A549 (cell line): ENCODE measurements around the gene C2CD4C. TPM values are rescaled to one million over a fixed set of nuclear protein-coding genes. Genes with fewer than 3 reads are reported as not detected.

Experiments used
- ATAC-seq, 2 experiments: fragments of 200-7000 bp in 1 of 2; fragments of >200 bp in 1 of 2; cut with Nextera tagmentation in 1 of 2; cut with Tn5 transposase in 1 of 2; 3 replicates each; pipeline versions ENCODE4 v1.8.0 to v1.9.1; 2018 to 2020; ENCODE audit warnings: mild to moderate bottlenecking in 1 of 2, moderate library complexity in 1 of 2
- CTCF ChIA-PET: fragments of 300-600 bp; sonication (Branson Sonifier 250); formaldehyde crosslinking; extraction: SDS; loops from one replicate; lab custom pipeline; 2021; ENCODE audit warnings: antibody characterized with exemption, inconsistent platforms; lab: Yijun Ruan, JAX
- POLR2A ChIA-PET: fragments of 350-600 bp; formaldehyde crosslinking; extraction: SDS; loops from one replicate; lab custom pipeline; 2021; ENCODE audit warnings: antibody characterized with exemption, inconsistent platforms; lab: Yijun Ruan, JAX
- DNase-seq, 2 experiments: peaks; one replicate each; pipeline versions ENCODE4 v3.0.0 to v3.0.0-alpha.2; 2011 to 2016; ENCODE audit warnings: low read depth in 1 of 2, low spot score in 1 of 2
- FAIRE-seq: peaks from 2 replicates; lab custom pipeline; 2011; peaks lifted over from hg19 to GRCh38; lab: Jason Lieb, UNC
- H3K27ac ChIP-seq, 2 experiments: fragments of >200 bp; sonication (Bioruptor Twin); formaldehyde crosslinking; 3 replicates each; pipeline ENCODE4 v1.5.1; 2016 to 2017
- H3K4me1 ChIP-seq: fragments of >200 bp; sonication (Bioruptor Twin); formaldehyde crosslinking; 3 replicates; pipeline ENCODE4 v1.6.1; 2016
- H3K4me2 ChIP-seq: fragments of >200 bp; sonication (Bioruptor Twin); formaldehyde crosslinking; 3 replicates; pipeline ENCODE4 v1.6.1; 2016
- H3K4me3 ChIP-seq: fragments of >200 bp; sonication (Bioruptor Twin); formaldehyde crosslinking; 3 replicates; pipeline ENCODE4 v1.5.1; 2016
- H3K9me3 ChIP-seq: fragments of >200 bp; sonication (Bioruptor Twin); formaldehyde crosslinking; 3 replicates; pipeline ENCODE4 v1.6.1; 2016
- CHD4 ChIP-seq: fragments of 200-600 bp; sonication (generic); IDR thresholded peaks from 2 replicates; pipeline ENCODE4 v1.6.1; 2016; ENCODE audit warnings: antibody characterized with exemption, mild to moderate bottlenecking, borderline replicate concordance
- CTCF ChIP-seq: fragments of >200 bp; sonication (Bioruptor Twin); formaldehyde crosslinking; IDR thresholded peaks from 3 replicates; pipeline ENCODE4 v1.5.1; 2016
- ELK1 ChIP-seq: fragments of 150-350 bp; IDR thresholded peaks from 2 replicates; pipeline ENCODE4 v1.6.1; 2014; ENCODE audit warnings: low read depth, mild to moderate bottlenecking, low read length
- EP300 ChIP-seq, 2 experiments: fragments of >200 bp; sonication (Bioruptor Twin); formaldehyde crosslinking; IDR thresholded peaks; 2 replicates in 1 of 2; 3 replicates in 1 of 2; pipeline ENCODE4 v1.6.1; 2016 to 2017
- FOSB ChIP-seq: fragments of 250-450 bp; sonication (Bioruptor Pico); IDR thresholded peaks from 2 replicates; pipeline ENCODE4 v1.5.0; 2020; ENCODE audit warnings: mild to moderate bottlenecking, moderate library complexity
- FOXS1 ChIP-seq: fragments of 250-450 bp; sonication (Bioruptor Pico); IDR thresholded peaks from 2 replicates; pipeline ENCODE4 v1.5.0; 2020; ENCODE audit warnings: mild to moderate bottlenecking, moderate library complexity
- GATA3 ChIP-seq: IDR thresholded peaks from 2 replicates; pipeline ENCODE4 v1.6.1; 2012; ENCODE audit warnings: borderline replicate concordance
- HES2 ChIP-seq: fragments of >200 bp; sonication (Bioruptor Twin); formaldehyde crosslinking; IDR thresholded peaks from 2 replicates; pipeline ENCODE4 v1.6.1; 2016
- HOXB5 ChIP-seq: fragments of 250-450 bp; sonication (Bioruptor Pico); IDR thresholded peaks from 2 replicates; pipeline ENCODE4 v1.5.0; 2020; ENCODE audit warnings: mild to moderate bottlenecking, moderate library complexity
- KDM1A ChIP-seq: fragments of 200-600 bp; sonication (generic); IDR thresholded peaks from 2 replicates; pipeline ENCODE4 v1.6.1; 2016; ENCODE audit warnings: low read depth, mild to moderate bottlenecking
- NFE2L2 ChIP-seq: fragments of 150-350 bp; conservative IDR thresholded peaks from 2 replicates; pipeline ENCODE4 v1.6.1; 2014; ENCODE audit warnings: low read length
- NPAS2 ChIP-seq: fragments of 250-450 bp; sonication (Bioruptor Pico); IDR thresholded peaks from 2 replicates; pipeline ENCODE4 v1.8.0; 2022; ENCODE audit warnings: mild to moderate bottlenecking, moderate library complexity, borderline replicate concordance
- NR3C1 ChIP-seq: fragments of >200 bp; sonication (Bioruptor Twin); formaldehyde crosslinking; IDR thresholded peaks from 3 replicates; pipeline ENCODE4 v1.6.1; 2017
- POLR2A ChIP-seq: IDR thresholded peaks from 2 replicates; pipeline ENCODE4 v1.6.1; 2012; ENCODE audit warnings: mild to moderate bottlenecking, low read length
- RCOR1 ChIP-seq: fragments of 150-350 bp; IDR thresholded peaks from 2 replicates; pipeline ENCODE4 v1.6.1; 2014; ENCODE audit warnings: antibody characterized with exemption, low read length, low read depth
- RNF2 ChIP-seq: fragments of 200-600 bp; sonication (generic); IDR thresholded peaks from 2 replicates; pipeline ENCODE4 v1.6.1; 2016; ENCODE audit warnings: low read depth, mild to moderate bottlenecking, antibody characterized with exemption, moderate library complexity, borderline replicate concordance
- SMC3 ChIP-seq: fragments of >200 bp; sonication (Bioruptor Twin); formaldehyde crosslinking; IDR thresholded peaks from 3 replicates; pipeline ENCODE4 v1.6.1; 2018; ENCODE audit warnings: inconsistent platforms
- SREBF2 ChIP-seq: fragments of 450-650 bp; IDR thresholded peaks from 2 replicates; pipeline ENCODE4 v1.6.1; 2014; ENCODE audit warnings: mild to moderate bottlenecking, moderate library complexity
- TP53 ChIP-seq: fragments of 250-450 bp; sonication (Bioruptor Pico); IDR thresholded peaks from 2 replicates; pipeline ENCODE4 v1.5.0; 2021; ENCODE audit warnings: mild to moderate bottlenecking, moderate library complexity
- ZC3H11A ChIP-seq: fragments of 450-650 bp; IDR thresholded peaks from 2 replicates; pipeline ENCODE4 v1.6.1; 2014; ENCODE audit warnings: antibody characterized with exemption, mild to moderate bottlenecking
- ZSCAN20 ChIP-seq: fragments of 250-450 bp; sonication (Bioruptor Pico); IDR thresholded peaks from 2 replicates; pipeline ENCODE4 v1.8.0; 2022; ENCODE audit warnings: mild to moderate bottlenecking, moderate library complexity
- WGBS: methylation state at CpG from one replicate; pipeline ENCODE4 v1.1.6; 2017; ENCODE audit errors: missing lambda C conversion rate; 5-methylcytosine and 5-hydroxymethylcytosine counted together
- polyA plus RNA-seq, 4 experiments: library from polyadenylated mRNA; depleted of rRNA in 3 of 4; stranded (reverse); fragments of >200 nt; fragmentation: RNase III in 1 of 4; extraction: RNeasy Plus Mini Kit Qiagen cat#74134 plus additional on column Dnase treatment in 1 of 4; gene quantifications; 2 replicates in 3 of 4; 3 replicates in 1 of 4; pipeline ENCODE4 v1.2.3, GENCODE V29; 2011 to 2017
- TF ChIP-seq, protein P1 (sequence below): fragments of 250-450 bp; sonication (Bioruptor Pico); IDR thresholded peaks from 2 replicates; pipeline ENCODE4 v1.5.0; 2020; ENCODE audit warnings: low read depth, mild to moderate bottlenecking, moderate library complexity
- TF ChIP-seq, protein P2 (sequence below): IDR thresholded peaks from 2 replicates; pipeline ENCODE4 v1.6.1; 2012; ENCODE audit warnings: low read depth, borderline replicate concordance

C2CD4C gene
- polyA plus RNA-seq, 2 of the 4 experiments (the other 2 are of a cell fraction), result 0.21 to 0.71 TPM

DNA sequence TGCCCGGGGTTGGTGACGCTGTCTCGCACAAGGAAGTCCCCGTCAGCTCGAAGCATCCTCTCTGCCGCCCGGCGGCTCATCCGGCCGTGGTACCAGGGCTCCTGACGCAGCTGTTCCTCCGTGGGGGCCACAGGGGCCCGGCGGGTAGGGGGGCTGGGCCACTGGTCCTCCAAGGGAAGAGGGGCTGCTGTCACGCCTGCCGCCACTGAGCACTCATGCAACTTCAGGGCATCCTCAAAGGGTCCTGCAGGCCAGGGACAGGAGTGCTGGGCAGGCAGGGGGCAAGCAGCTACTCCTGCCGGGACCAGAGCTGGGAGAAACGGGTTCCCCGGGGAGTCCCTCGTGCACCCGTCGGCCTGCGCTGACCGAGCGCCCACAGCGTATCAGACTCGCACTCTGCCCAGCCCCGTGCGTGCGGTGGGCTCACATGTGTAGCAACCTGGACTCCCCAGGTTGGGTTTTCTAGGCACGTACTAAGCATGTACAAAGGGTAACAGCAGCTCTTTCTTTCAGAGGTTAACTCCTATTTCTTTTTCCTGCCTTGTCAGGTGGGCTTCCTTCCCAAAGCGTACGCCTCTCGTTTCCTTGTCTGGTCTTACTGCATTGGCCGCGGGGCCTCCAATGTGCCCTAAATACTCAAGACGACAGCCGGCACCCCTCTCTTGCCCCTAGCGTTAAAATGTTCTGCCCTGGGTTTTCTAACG, 13.4 kb upstream of the C2CD4C start:
- ATAC-seq (peak; percentile 25 to 31; a peak in 3 of 6 replicates), FAIRE-seq (no peak), DNase-seq (no peak)
- Histone ChIP-seq H3K9me3 (no peaks in the 10 kb centered on the region), H3K4me3 (no peak overlapping the region), H3K4me2 (no peak overlapping the region), H3K27ac (no peak overlapping the region), H3K4me1 (no peaks in the 10 kb centered on the region)
- POLR2A ChIA-PET, result no interaction called here
- CTCF ChIA-PET, result interaction anchor here (1.0 to 1.2 kb wide), 2 partner anchors 10 to 155 kb away, joined by 3 to 4 read pairs; no protein-coding TSS in a partner anchor
- 61% methylated on average over 18 of the region's 40 CpGs for WGBS
- TF ChIP-seq CHD4 (no peak), RCOR1 (no peak), GATA3 (no peak), KDM1A (no peak), FOSB (CRISPR knock-in tag) (no peak), NR3C1 (no peak), CTCF (no peak)

- CTCF ChIA-PET, result interaction anchor here (0.6 kb wide), 1 partner anchor 56 kb away, joined by 3 read pairs; no protein-coding TSS in a partner anchor
- TF ChIP-seq ZSCAN20 (CRISPR knock-in tag) (no peak), ZC3H11A (no peak), HES2 (no peak), NPAS2 (CRISPR knock-in tag) (no peak), FOXS1 (CRISPR knock-in tag) (no peak), EP300 (IDR thresholded peaks at IDR 0.05) (no peak), SMC3 (no peak), NR3C1 (no peak), ELK1 (no peak), NFE2L2 (no peak), TP53 (CRISPR knock-in tag) (no peak), HOXB5 (CRISPR knock-in tag) (no peak), POLR2A (no peak), RNF2 (no peak), CTCF (no peak), SREBF2 (no peak)
- TF ChIP-seq, protein P1, sequence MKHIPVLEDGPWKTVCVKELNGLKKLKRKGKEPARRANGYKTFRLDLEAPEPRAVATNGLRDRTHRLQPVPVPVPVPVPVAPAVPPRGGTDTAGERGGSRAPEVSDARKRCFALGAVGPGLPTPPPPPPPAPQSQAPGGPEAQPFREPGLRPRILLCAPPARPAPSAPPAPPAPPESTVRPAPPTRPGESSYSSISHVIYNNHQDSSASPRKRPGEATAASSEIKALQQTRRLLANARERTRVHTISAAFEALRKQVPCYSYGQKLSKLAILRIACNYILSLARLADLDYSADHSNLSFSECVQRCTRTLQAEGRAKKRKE (CRISPR knock-in tag), result no peak
- TF ChIP-seq, protein P2, sequence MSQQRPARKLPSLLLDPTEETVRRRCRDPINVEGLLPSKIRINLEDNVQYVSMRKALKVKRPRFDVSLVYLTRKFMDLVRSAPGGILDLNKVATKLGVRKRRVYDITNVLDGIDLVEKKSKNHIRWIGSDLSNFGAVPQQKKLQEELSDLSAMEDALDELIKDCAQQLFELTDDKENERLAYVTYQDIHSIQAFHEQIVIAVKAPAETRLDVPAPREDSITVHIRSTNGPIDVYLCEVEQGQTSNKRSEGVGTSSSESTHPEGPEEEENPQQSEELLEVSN, result no peak
Observed at GRCh38 chr19:419721-420515, 11.0 kb upstream of the C2CD4C start.

More at GRCh38 chr19:419721-420515, 11.0 kb upstream of the C2CD4C start:
- Histone ChIP-seq H3K4me1 (no peaks in the 10 kb centered on the region), H3K9me3 (no peaks in the 10 kb centered on the region), H3K27ac (no peak overlapping the region), H3K4me2 (no peak overlapping the region), H3K4me3 (no peak overlapping the region)
- 82% methylated on average over 23 of the region's 31 CpGs for WGBS
- ATAC-seq, result no peak
- DNase-seq, result no peak
- POLR2A ChIA-PET, result no interaction called here
- no peak for FAIRE-seq
